ENCODE data around the gene WDR46. TPM values are rescaled to one million over a fixed set of nuclear protein-coding genes. Genes with fewer than 3 reads are reported as not detected.

Gene WDR46
- total and polyA plus RNA-seq, 2 of the 8 experiments (the other 6 are each of a cell fraction or from before 2014, with no cell fraction given) = 69.7 to 91.0 TPM

DNA sequence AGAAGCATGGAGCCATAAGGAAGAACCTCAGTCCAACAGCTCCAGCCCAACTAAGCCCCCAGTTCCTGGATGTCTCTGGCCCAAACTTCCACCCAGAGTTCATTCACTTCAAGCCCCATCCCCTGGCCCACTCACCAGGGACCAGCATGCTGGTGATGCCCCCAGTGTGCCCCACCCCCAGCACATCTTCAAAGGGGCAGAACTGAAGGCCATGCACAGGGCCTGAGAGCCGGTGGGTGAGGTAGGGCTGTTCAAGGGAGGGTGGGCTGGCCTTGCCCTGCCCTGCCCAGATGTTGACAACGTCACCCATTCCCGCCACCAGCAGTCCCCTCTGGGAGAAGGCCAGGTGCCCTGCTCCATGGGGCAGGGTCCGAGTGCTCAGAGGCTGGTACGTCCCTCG, 8.5 kb downstream of the WDR46 start (continued):
- TF ChIP-seq HDAC2 (IDR thresholded peaks at IDR 0.05; ENCODE audit: borderline replicate concordance in 1 of 2, low read depth in 2 of 2, low read length in 2 of 2) (no peak), SUZ12 (IDR thresholded peaks at IDR 0.05; ENCODE audit: low read length) (no peak), KDM4A (IDR thresholded peaks at IDR 0.05; ENCODE audit: low read depth, low read length, severe bottlenecking) (no peak), CHD1 (IDR thresholded peaks at IDR 0.05; ENCODE audit: low read depth, low read length) (no peak), TAF7 (optimal IDR thresholded peaks at IDR 0.05; ENCODE audit: borderline replicate concordance, low read depth, low read length) (no peak)
